NCI-H82 (cell line): ENCODE results near the gene POLA2.
"Not testable (repeated sequence)": the region's sequence is repeated elsewhere in the genome, so short reads cannot be mapped to it uniquely, and the experiment has no call there.

Experiments
- DNase-seq: peaks from one replicate; lab custom pipeline; 2025; lab: John Stamatoyannopoulos, UW

POLA2 gene

GRCh38 chr11:65308281-65308891 is 46.6 kb downstream of the POLA2 start:
- DNase-seq = no peak

- no peak for DNase-seq
These were observed 47.2 kb downstream of the POLA2 start for GRCh38 chr11:65309006-65309405.

GRCh38 chr11:65310215-65310614 is 48.5 kb downstream of the POLA2 start:
- DNase-seq = peak; percentile 55

- peak; percentile 77 for DNase-seq
These were observed 49.0 kb downstream of the POLA2 start for GRCh38 chr11:65310736-65311135.

GRCh38 chr11:65311170-65311678 is 49.5 kb downstream of the POLA2 start:
- peak; percentile 70 for DNase-seq

GRCh38 chr11:65314501-65315203 is 52.9 kb downstream of the POLA2 start, which contains the start of gene CDC42EP2:
Gene CDC42EP2 (plus strand): TSS chr11:65314866. CDS start chr11:65320899, 6,033 bp downstream.
- DNase-seq = peak; percentile 81

GRCh38 chr11:65315204-65315865 is 53.6 kb downstream of the POLA2 start:
- DNase-seq = peak; percentile 93

GRCh38 chr11:65315866-65316226 is 54.1 kb downstream of the POLA2 start:
- no peak for DNase-seq

- DNase-seq = no peak
These were observed 54.7 kb downstream of the POLA2 start for GRCh38 chr11:65316227-65317024.

- peak; percentile 50 for DNase-seq
These were observed 55.4 kb downstream of the POLA2 start for GRCh38 chr11:65317025-65317786.

- no peak for DNase-seq
These were observed 58.8 kb downstream of the POLA2 start for GRCh38 chr11:65320386-65321075.

GRCh38 chr11:65321076-65321475 is 59.3 kb downstream of the POLA2 start:
- DNase-seq = no peak

GRCh38 chr11:65321828-65322485 is 60.2 kb downstream of the POLA2 start:
- DNase-seq = peak; percentile 88

GRCh38 chr11:65323813-65324212 is 62.1 kb downstream of the POLA2 start:
- DNase-seq = no peak

- DNase-seq = no peak
These were observed 63.7 kb downstream of the POLA2 start for GRCh38 chr11:65325435-65325834.

- no peak for DNase-seq
These were observed 65.3 kb downstream of the POLA2 start for GRCh38 chr11:65327021-65327420.

GRCh38 chr11:65329478-65329877 is 67.7 kb downstream of the POLA2 start:
- DNase-seq = peak; percentile 45

GRCh38 chr11:65329944-65330403 is 68.2 kb downstream of the POLA2 start:
- DNase-seq = peak; percentile 97

GRCh38 chr11:65330544-65330943 is 68.8 kb downstream of the POLA2 start:
- DNase-seq = peak; percentile 9

- not testable (repeated sequence) for DNase-seq
These were observed 70.8 kb downstream of the POLA2 start for GRCh38 chr11:65332591-65332990.
